Neutrophil (primary cell): Measurements from ENCODE around the gene MYT1.

Experiments
- H3K27ac ChIP-seq: fragments of 200-600 bp; sonication (generic); 2 replicates; pipeline ENCODE4 v1.5.1; 2016; ENCODE audit warnings: mild to moderate bottlenecking, moderate library complexity
- H3K27me3 ChIP-seq: fragments of 200-600 bp; sonication (generic); 2 replicates; pipeline ENCODE4 v1.6.0; 2016; ENCODE audit warnings: mild to moderate bottlenecking
- H3K36me3 ChIP-seq: fragments of 200-600 bp; sonication (generic); 2 replicates; pipeline ENCODE4 v1.5.1; 2017
- H3K4me1 ChIP-seq, 2 experiments: fragments of 200-600 bp in 1 of 2; sonication (generic) in 1 of 2; 1 replicate in 1 of 2; 2 replicates in 1 of 2; pipeline versions ENCODE4 v1.5.1 to v1.6.1; 2013 to 2016; ENCODE audit warnings: low read depth in 1 of 2, low read length in 1 of 2, mild to moderate bottlenecking in 1 of 2, moderate library complexity in 1 of 2; ENCODE audit not compliant: control insufficient read depth in 1 of 2, insufficient read depth in 1 of 2
- H3K4me3 ChIP-seq, 2 experiments: fragments of 200-600 bp in 1 of 2; sonication (generic) in 1 of 2; 1 replicate in 1 of 2; 2 replicates in 1 of 2; pipeline ENCODE4 v1.5.1; 2013 to 2016; ENCODE audit warnings: low read depth in 1 of 2, low read length in 1 of 2, mild to moderate bottlenecking in 1 of 2, moderate library complexity in 1 of 2
- H3K9me3 ChIP-seq: fragments of 200-600 bp; sonication (generic); 2 replicates; pipeline ENCODE4 v1.5.1; 2016
- TF ChIP-seq, protein P1 (sequence below): fragments of 200-600 bp; sonication (generic); IDR thresholded peaks from 2 replicates; pipeline ENCODE4 v1.5.1; 2016; ENCODE audit warnings: antibody characterized with exemption

Gene MYT1

DNA sequence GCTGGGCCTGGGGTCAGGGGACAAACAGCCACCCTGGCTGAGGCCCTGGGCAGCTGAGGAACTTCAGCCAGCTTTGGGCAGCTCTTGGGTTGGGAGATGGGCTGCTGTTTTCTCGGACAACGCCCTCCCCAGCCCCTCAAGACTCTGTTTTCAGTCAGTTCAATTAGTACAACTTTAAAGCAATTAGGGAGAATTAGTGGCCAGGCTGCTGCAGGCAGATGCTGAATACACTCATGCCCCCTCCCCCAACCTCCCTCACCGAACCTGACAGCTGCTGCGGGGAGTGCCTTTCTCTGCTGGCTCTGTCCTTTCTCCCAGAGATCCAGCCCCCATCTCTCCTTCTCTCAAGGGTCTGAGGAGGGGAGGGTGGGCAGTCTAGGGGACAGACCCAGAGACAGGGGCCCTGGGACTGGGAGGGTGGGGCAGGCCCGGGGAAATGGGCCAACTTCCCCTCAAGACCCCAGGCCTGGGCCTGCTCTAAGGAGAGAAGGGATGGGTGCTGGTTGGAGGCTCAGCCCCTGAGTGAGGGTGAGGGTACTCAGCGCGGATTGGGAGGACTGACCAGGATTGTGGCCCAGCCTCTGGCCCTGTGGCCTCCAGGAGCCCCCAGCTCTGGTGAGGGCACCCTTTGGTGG is 17.8 kb upstream of the MYT1 start:
- peaks cover 14% of the 10 kb centered on the region for H3K27me3 ChIP-seq
- H3K27ac ChIP-seq = no peak overlapping the region
- no peaks in the 10 kb centered on the region for H3K36me3 ChIP-seq
- TF ChIP-seq, protein P1, sequence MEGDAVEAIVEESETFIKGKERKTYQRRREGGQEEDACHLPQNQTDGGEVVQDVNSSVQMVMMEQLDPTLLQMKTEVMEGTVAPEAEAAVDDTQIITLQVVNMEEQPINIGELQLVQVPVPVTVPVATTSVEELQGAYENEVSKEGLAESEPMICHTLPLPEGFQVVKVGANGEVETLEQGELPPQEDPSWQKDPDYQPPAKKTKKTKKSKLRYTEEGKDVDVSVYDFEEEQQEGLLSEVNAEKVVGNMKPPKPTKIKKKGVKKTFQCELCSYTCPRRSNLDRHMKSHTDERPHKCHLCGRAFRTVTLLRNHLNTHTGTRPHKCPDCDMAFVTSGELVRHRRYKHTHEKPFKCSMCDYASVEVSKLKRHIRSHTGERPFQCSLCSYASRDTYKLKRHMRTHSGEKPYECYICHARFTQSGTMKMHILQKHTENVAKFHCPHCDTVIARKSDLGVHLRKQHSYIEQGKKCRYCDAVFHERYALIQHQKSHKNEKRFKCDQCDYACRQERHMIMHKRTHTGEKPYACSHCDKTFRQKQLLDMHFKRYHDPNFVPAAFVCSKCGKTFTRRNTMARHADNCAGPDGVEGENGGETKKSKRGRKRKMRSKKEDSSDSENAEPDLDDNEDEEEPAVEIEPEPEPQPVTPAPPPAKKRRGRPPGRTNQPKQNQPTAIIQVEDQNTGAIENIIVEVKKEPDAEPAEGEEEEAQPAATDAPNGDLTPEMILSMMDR = no peak
- H3K9me3 ChIP-seq = no peaks in the 10 kb centered on the region
- H3K4me3 ChIP-seq = no peak overlapping the region
- H3K4me1 ChIP-seq = no peaks in the 10 kb centered on the region

DNA sequence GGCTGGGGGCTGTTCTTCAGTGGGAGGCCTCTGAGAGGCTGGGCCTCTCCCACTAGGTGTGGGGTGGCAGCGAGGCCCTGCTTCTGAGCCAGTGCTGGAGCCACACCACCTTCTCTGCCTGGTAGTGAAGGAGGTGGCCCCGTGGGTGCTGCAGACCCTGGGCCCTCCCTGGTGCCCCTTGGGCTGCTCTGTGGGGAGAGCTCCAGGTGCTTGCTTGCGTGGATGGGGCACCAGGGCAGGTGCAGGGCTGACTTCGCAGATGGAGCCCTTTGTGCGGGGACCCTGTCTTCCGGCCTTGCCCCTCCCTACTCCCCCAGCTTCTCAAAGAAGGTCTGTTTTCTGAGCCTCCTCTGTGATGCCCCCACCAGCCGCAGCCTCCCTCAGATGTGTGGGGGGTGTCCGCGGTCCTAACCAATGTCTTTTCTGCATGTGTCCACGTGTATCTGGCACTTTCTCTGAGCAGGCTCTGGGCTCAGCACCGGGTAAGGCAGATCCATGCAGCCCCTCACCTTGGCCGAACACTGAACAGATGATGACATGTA is 17.2 kb upstream of the MYT1 start:
- TF ChIP-seq, protein P1 = no peak
- no peak overlapping the region for H3K4me3 ChIP-seq
- H3K4me1 ChIP-seq = no peaks in the 10 kb centered on the region
- no peak overlapping the region for H3K27ac ChIP-seq
- H3K36me3 ChIP-seq = no peaks in the 10 kb centered on the region
- H3K27me3 ChIP-seq = peaks cover 13% of the 10 kb centered on the region
- no peaks in the 10 kb centered on the region for H3K9me3 ChIP-seq

DNA sequence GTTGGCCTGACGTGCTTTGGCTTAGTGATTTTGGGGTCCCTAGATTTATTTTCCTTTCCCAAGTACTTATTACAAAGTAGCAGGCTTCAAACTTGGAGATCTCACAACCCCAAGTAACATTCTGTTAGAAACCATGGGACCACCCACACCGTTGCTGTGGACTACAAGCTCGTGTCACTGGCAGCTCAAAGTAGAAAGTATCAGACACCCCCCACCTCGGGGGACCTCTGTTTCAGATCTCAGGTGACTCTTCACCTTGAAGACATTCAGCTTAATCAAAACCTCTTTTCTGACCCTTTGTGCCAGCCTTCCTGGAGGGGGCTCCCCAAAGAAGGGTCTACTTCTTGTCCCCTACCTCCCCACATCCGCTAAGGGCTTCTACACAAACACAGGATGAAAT is 15.7 kb upstream of the MYT1 start:
- peaks cover 3% of the 10 kb centered on the region for H3K27me3 ChIP-seq
- TF ChIP-seq, protein P1 = no peak

DNA sequence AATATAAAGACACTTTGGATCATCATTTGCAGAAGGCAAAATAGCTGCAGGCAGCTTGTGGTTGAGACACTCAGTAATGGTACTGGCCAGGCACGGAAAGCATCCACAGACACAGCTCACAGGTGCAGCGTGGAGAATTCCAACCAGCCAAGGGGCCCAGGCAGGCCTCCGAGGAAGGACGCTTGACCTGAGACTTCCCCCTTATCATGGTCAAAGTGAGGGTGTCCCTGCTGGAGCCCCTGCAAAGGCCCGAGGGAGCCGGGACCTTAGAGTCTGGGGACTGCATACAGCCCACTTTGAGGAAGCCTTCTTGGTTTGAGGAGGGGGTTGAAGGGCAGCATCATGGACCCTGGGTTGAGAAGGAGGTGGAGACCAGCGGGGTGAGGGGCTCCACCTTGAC is 15.1 kb upstream of the MYT1 start:
- TF ChIP-seq, protein P1 = no peak
- Histone ChIP-seq H3K27ac (no peak overlapping the region), H3K4me1 (no peaks in the 10 kb centered on the region), H3K36me3 (no peaks in the 10 kb centered on the region), H3K27me3 (peaks cover 3% of the 10 kb centered on the region), H3K9me3 (no peaks in the 10 kb centered on the region), H3K4me3 (no peak overlapping the region)

More for the DNA sequence above, 15.7 kb upstream of the MYT1 start:
- Histone ChIP-seq H3K27ac (no peak overlapping the region), H3K9me3 (no peaks in the 10 kb centered on the region), H3K36me3 (no peaks in the 10 kb centered on the region), H3K4me3 (no peak overlapping the region), H3K4me1 (no peaks in the 10 kb centered on the region)

DNA sequence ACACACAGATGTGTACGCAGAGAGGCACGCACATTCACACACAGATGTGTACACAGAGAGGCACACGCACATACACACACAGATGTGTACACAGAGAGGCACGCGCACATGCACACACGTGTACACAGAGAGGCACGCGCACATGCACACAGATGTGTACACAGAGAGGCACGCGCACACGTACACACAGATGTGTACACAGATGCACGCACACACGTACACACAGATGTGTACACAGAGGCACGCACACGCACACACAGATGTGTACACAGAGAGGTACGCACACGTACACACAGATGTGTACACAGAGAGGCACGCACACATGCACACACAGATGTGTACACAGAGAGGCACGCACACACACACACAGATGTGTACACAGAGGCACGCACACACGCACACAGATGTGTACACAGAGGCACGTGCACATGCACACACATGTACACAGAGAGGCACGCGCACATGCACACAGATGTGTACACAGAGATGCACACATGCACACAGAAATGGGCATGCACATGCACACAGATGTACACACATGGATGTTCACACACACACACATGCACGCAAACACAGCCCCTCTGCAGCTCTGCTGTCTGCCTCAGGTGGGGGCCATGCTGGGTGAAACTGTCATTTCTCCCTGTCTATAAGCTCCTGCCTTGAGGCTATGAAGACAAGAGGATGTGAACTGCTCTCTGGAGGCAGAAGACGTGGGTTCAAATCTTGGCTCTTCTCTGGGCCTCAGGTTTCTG is 14.3 kb upstream of the MYT1 start:
- Histone ChIP-seq H3K9me3 (no peaks in the 10 kb centered on the region), H3K4me1 (no peaks in the 10 kb centered on the region), H3K27me3 (peaks cover 3% of the 10 kb centered on the region), H3K4me3 (no peak overlapping the region), H3K27ac (no peak overlapping the region), H3K36me3 (no peaks in the 10 kb centered on the region)
- TF ChIP-seq, protein P1 = no peak
